ENCODE results near the gene PLA2G12B.
"Not testable (repeated sequence)": the region's sequence is repeated elsewhere in the genome, so short reads cannot be mapped to it uniquely, and the experiment has no call there.

The PLA2G12B gene

GRCh38 chr10:72911758-72912157 lies 42.8 kb downstream of the PLA2G12B start:
- Histone ChIP-seq H3K27me3 (ENCODE audit: control insufficient read depth, insufficient read depth, low read length) (no peaks in the 10 kb centered on the region), H3K27ac (ENCODE audit: low read length) (no peak overlapping the region), H3K4me1 (ENCODE audit: control insufficient read depth, low read depth, low read length) (peaks cover 5% of the 10 kb centered on the region), H3K9ac (ENCODE audit: low read length) (no peak overlapping the region), H3K9me3 (ENCODE audit: control insufficient read depth, low read depth, low read length) (no peaks in the 10 kb centered on the region), H3K36me3 (ENCODE audit: control insufficient read depth, low read depth, low read length) (no peaks in the 10 kb centered on the region), H3K4me3 (ENCODE audit: low read length) (no peak overlapping the region)

DNA sequence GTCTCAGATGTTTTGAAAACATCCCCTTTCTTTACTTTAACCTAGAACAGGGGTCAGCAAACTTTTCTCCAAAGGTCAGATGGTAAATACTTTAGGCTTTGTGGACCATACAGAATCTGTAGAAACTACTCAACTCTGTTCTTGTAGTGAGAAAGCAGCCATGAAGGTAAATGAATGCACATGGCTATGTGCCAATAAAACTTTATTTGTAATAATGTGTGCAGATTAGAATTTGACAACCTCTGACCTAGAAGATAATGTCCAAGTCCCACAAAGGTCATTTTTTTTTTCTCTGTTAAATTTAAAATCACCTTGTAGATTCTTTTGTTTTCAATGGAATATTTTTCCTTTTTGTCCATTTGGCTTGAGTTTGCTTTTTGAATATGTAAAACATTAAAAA lies 43.9 kb downstream of the PLA2G12B start:
- Histone ChIP-seq H3K4me1 (ENCODE audit: control insufficient read depth, low read depth, low read length) (peaks cover 5% of the 10 kb centered on the region), H3K36me3 (ENCODE audit: control insufficient read depth, low read depth, low read length) (no peaks in the 10 kb centered on the region), H3K9ac (ENCODE audit: low read length) (no peak overlapping the region), H3K4me3 (ENCODE audit: low read length) (no peak overlapping the region), H3K9me3 (ENCODE audit: control insufficient read depth, low read depth, low read length) (no peaks in the 10 kb centered on the region), H3K27me3 (ENCODE audit: control insufficient read depth, insufficient read depth, low read length) (no peaks in the 10 kb centered on the region), H3K27ac (ENCODE audit: low read length) (no peak overlapping the region)

- Histone ChIP-seq H3K9ac (ENCODE audit: low read length) (no peak overlapping the region), H3K27me3 (ENCODE audit: control insufficient read depth, insufficient read depth, low read length) (no peaks in the 10 kb centered on the region), H3K4me1 (ENCODE audit: control insufficient read depth, low read depth, low read length) (no peaks in the 10 kb centered on the region), H3K9me3 (ENCODE audit: control insufficient read depth, low read depth, low read length) (no peaks in the 10 kb centered on the region), H3K36me3 (ENCODE audit: control insufficient read depth, low read depth, low read length) (no peaks in the 10 kb centered on the region), H3K4me3 (ENCODE audit: low read length) (no peak overlapping the region), H3K27ac (ENCODE audit: low read length) (no peak overlapping the region)
Observed at GRCh38 chr10:72906446-72906845, 48.2 kb downstream of the PLA2G12B start.

DNA sequence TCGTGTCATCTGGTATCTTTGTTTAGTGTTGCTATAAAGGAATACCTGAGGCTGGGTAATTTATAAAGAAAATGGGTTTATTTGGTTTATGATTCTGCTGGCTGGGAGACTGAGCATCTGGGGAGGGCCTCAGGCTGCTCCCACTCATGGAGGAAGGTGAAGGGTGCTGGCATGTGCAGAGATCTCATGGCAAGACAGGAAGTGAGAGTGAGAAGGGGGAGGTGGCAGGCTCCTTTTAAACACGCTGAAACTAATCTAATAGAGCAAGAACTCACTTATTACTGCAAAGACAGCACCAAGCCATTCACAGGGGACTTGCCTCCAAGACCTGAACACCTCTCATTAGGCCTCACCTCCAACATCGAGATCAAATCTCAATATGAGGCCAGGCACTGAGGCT lies 49.8 kb downstream of the PLA2G12B start:
- H3K36me3 ChIP-seq (ENCODE audit: control insufficient read depth, low read depth, low read length): no peaks in the 10 kb centered on the region
- no peak overlapping the region for H3K27ac ChIP-seq (ENCODE audit: low read length)
- H3K9ac ChIP-seq (ENCODE audit: low read length): no peak overlapping the region

DNA sequence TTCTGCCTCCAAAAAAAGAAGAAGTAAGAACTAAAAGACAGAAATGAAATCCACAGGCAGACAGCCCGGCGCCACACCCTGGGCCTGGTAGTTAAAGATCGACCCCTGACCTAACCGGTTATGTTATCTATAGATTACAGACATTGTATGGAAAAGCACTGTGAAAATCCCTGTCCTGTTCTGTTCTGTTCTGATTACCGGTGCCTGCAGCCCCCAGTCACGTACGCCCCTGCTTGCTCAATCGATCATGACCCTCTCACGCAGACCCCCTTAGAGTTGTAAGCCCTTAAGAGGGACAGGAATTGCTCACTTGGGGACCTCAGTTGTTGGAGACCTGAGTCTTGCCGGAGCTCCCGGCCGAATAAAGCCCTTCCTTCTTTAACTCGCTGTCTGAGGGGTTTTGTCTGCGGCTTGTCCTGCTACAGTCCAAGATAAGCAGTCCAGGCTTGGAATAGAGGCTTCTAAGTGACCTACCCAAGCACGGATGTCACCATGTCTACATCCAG lies 50.6 kb downstream of the PLA2G12B start:
- not testable (repeated sequence) for H3K9ac ChIP-seq (ENCODE audit: low read length); H3K27me3 ChIP-seq (ENCODE audit: control insufficient read depth, insufficient read depth, low read length); H3K36me3 ChIP-seq (ENCODE audit: control insufficient read depth, low read depth, low read length); H3K4me3 ChIP-seq (ENCODE audit: low read length); H3K27ac ChIP-seq (ENCODE audit: low read length); H3K9me3 ChIP-seq (ENCODE audit: control insufficient read depth, low read depth, low read length); H3K4me1 ChIP-seq (ENCODE audit: control insufficient read depth, low read depth, low read length)

More for the DNA sequence above, 49.8 kb downstream of the PLA2G12B start:
- H3K4me1 ChIP-seq (ENCODE audit: control insufficient read depth, low read depth, low read length): no peaks in the 10 kb centered on the region
- no peaks in the 10 kb centered on the region for H3K9me3 ChIP-seq (ENCODE audit: control insufficient read depth, low read depth, low read length)
- no peaks in the 10 kb centered on the region for H3K27me3 ChIP-seq (ENCODE audit: control insufficient read depth, insufficient read depth, low read length)
- no peak overlapping the region for H3K4me3 ChIP-seq (ENCODE audit: low read length)

DNA sequence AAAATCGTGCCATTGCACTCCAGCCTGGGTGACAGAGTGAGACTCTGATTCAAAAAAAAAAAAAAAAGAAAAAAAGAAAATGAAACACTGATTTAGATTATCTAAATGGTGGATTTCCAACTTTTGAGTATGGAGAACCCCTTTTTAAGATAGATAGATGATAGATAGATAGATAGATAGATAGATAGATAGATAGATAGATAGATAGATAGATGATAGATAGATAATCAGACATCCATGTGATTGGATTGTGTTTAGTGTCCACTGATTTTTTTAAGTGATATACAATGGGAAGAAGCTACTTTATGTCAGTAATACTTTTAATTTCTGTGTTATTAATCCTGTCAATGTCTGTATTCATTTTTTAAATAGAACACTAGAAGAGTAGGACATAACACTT lies 55.1 kb downstream of the PLA2G12B start:
- Histone ChIP-seq H3K9ac (ENCODE audit: low read length) (no peak overlapping the region), H3K27me3 (ENCODE audit: control insufficient read depth, insufficient read depth, low read length) (no peaks in the 10 kb centered on the region), H3K9me3 (ENCODE audit: control insufficient read depth, low read depth, low read length) (no peaks in the 10 kb centered on the region), H3K27ac (ENCODE audit: low read length) (no peak overlapping the region), H3K4me1 (ENCODE audit: control insufficient read depth, low read depth, low read length) (no peaks in the 10 kb centered on the region), H3K4me3 (ENCODE audit: low read length) (no peak overlapping the region), H3K36me3 (ENCODE audit: control insufficient read depth, low read depth, low read length) (no peaks in the 10 kb centered on the region)

GRCh38 chr10:72898616-72899015 lies 56.0 kb downstream of the PLA2G12B start:
- Histone ChIP-seq H3K27ac (ENCODE audit: low read length) (no peak overlapping the region), H3K4me3 (ENCODE audit: low read length) (no peak overlapping the region), H3K9ac (ENCODE audit: low read length) (no peak overlapping the region)

GRCh38 chr10:72895236-72895850 lies 59.3 kb downstream of the PLA2G12B start:
- Histone ChIP-seq H3K4me3 (ENCODE audit: low read length) (no peak overlapping the region), H3K4me1 (ENCODE audit: control insufficient read depth, low read depth, low read length) (no peaks in the 10 kb centered on the region), H3K27me3 (ENCODE audit: control insufficient read depth, insufficient read depth, low read length) (no peaks in the 10 kb centered on the region), H3K9me3 (ENCODE audit: control insufficient read depth, low read depth, low read length) (no peaks in the 10 kb centered on the region), H3K9ac (ENCODE audit: low read length) (no peak overlapping the region), H3K36me3 (ENCODE audit: control insufficient read depth, low read depth, low read length) (no peaks in the 10 kb centered on the region), H3K27ac (ENCODE audit: low read length) (no peak overlapping the region)

More at GRCh38 chr10:72898616-72899015, 56.0 kb downstream of the PLA2G12B start:
- Histone ChIP-seq H3K4me1 (ENCODE audit: control insufficient read depth, low read depth, low read length) (no peaks in the 10 kb centered on the region), H3K36me3 (ENCODE audit: control insufficient read depth, low read depth, low read length) (no peaks in the 10 kb centered on the region), H3K9me3 (ENCODE audit: control insufficient read depth, low read depth, low read length) (no peaks in the 10 kb centered on the region), H3K27me3 (ENCODE audit: control insufficient read depth, insufficient read depth, low read length) (no peaks in the 10 kb centered on the region)

DNA sequence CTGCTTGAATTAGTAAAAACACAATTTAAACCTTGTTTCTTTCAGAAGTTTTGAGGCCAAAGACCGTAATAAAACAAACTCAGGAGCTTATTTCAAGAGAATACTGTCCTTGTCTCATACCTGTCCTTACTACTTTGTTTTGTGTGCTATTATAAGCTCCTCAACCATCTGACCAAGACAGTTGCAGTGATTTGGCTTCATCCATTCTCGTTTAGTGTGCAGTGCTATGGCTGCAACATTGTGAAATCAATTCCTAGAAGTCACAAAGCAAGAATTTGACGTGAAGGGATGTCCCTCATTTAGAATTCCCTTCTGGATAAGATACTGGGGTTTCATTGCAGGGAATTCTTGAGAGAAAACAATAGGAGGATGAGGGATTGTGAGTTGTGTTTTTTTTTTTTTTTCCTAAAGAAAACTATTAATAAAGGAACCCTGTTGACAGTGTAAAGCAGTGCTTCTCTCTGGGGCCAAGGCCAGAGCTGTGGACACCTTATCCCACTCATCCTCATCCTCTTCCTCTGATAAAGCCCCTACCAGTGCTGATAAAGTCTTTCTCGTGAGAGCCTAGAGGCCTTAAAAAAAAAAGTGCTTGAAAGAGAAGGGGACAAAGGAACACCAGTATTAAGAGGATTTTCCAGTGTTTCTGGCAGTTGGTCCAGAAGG lies 61.3 kb downstream of the PLA2G12B start, which contains the start of gene OIT3:
Gene OIT3, plus strand, starts transcription at position 604 of the 663 bp plus-strand sequence. CDS start 60 bp downstream, outside the sequence.
- no peak within 1 kb of the TSS for H3K4me3 ChIP-seq (ENCODE audit: low read length)
- no peak within 1 kb of the TSS for H3K9ac ChIP-seq (ENCODE audit: low read length)
- H3K36me3 ChIP-seq (ENCODE audit: control insufficient read depth, low read depth, low read length): no peaks in the 10 kb centered on the region
- H3K27ac ChIP-seq (ENCODE audit: low read length): no peak within 1 kb of the TSS
- no peaks in the 10 kb centered on the region for H3K27me3 ChIP-seq (ENCODE audit: control insufficient read depth, insufficient read depth, low read length)
- H3K4me1 ChIP-seq (ENCODE audit: control insufficient read depth, low read depth, low read length): no peaks in the 10 kb centered on the region
- no peaks in the 10 kb centered on the region for H3K9me3 ChIP-seq (ENCODE audit: control insufficient read depth, low read depth, low read length)

GRCh38 chr10:72890086-72890485 lies 64.5 kb downstream of the PLA2G12B start:
- no peaks in the 10 kb centered on the region for H3K9me3 ChIP-seq (ENCODE audit: control insufficient read depth, low read depth, low read length)
- H3K27me3 ChIP-seq (ENCODE audit: control insufficient read depth, insufficient read depth, low read length): no peaks in the 10 kb centered on the region
- no peak overlapping the region for H3K9ac ChIP-seq (ENCODE audit: low read length)
- H3K27ac ChIP-seq (ENCODE audit: low read length): no peak overlapping the region
- no peak overlapping the region for H3K4me3 ChIP-seq (ENCODE audit: low read length)
- H3K36me3 ChIP-seq (ENCODE audit: control insufficient read depth, low read depth, low read length): no peaks in the 10 kb centered on the region
- H3K4me1 ChIP-seq (ENCODE audit: control insufficient read depth, low read depth, low read length): peaks cover 31% of the 10 kb centered on the region

GRCh38 chr10:72889391-72889831 lies 65.2 kb downstream of the PLA2G12B start:
- no peak overlapping the region for H3K9ac ChIP-seq (ENCODE audit: low read length)
- H3K36me3 ChIP-seq (ENCODE audit: control insufficient read depth, low read depth, low read length): no peaks in the 10 kb centered on the region
- no peaks in the 10 kb centered on the region for H3K9me3 ChIP-seq (ENCODE audit: control insufficient read depth, low read depth, low read length)
- no peak overlapping the region for H3K27ac ChIP-seq (ENCODE audit: low read length)
- no peaks in the 10 kb centered on the region for H3K27me3 ChIP-seq (ENCODE audit: control insufficient read depth, insufficient read depth, low read length)
- no peak overlapping the region for H3K4me3 ChIP-seq (ENCODE audit: low read length)
- H3K4me1 ChIP-seq (ENCODE audit: control insufficient read depth, low read depth, low read length): peaks cover 36% of the 10 kb centered on the region
